ENCODE results near the gene PLK3. TPM values are rescaled to one million over a fixed set of nuclear protein-coding genes. Genes with fewer than 3 reads are reported as not detected.

PLK3 gene
- total and polyA plus RNA-seq, 9 of the 15 experiments (the other 6 are each of a cell fraction or from before 2014, with no cell fraction given): 0.52 to 22.7 (median 11.0) TPM

DNA sequence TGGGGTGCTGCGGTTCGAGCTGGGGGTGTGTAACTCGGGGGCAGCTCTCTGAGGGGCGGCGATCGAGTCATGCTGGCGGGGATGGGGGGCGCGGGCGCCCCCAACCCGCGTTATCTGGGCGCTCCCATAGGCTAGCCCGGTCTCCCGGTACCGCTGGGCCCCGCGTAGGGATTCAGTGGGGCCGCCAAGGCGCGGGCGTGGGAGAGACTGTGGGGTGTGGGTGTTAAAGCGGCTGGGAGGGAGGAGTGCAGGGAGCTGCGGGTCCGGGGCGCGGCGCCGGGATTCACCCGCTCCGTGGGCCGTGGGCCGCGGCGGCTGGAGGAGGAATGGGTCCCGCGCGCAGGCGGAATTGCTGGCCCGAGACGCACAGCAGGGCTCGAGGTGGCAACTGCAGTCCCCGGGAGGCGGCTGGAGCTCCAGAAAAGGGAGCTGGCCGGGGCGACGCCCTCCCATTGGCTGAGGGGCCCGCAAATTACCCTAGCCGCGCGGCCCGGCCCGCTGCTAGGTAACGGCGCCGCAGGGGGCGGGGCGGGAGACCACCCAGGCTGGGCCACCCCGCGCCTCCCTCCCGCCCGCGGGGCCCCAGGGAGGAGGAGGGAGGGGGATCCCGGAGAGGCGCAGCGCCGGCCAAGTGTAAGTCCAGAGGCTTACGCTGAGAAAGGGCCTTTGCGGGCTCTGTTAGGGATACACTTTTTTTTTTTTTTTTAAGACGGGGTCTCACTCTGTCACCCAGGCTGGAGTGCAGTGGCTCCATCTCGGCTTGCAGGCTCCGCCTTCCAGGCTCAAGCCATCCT, 42.9 kb downstream of the PLK3 start, which contains the start of gene PTCH2 (continued):
- TF ChIP-seq MAZ (CRISPR knock-in tag; conservative IDR thresholded peaks at IDR 0.05 in 1 of 2, IDR thresholded peaks at IDR 0.05 in 1 of 2) (peak; percentile 42 to 76), YY1 (IDR thresholded peaks at IDR 0.05; ENCODE audit: borderline replicate concordance in 1 of 3, control insufficient read depth in 1 of 3, extremely low read depth in 1 of 3, insufficient read depth in 3 of 3, insufficient read length in 1 of 3, insufficient replicate concordance in 2 of 3, low read depth in 1 of 3, low read length in 2 of 3) (peak in 1 of 3 experiments; percentile 11), SMARCC2 (IDR thresholded peaks at IDR 0.05; ENCODE audit: low read depth) (0 out of 2 replicates have a peak, but pooled peaks have one; percentile 32), KAT2B (IDR thresholded peaks at IDR 0.05; ENCODE audit: low read depth, low read length) (no peak), NRF1 (conservative IDR thresholded peaks at IDR 0.05 in 1 of 2, IDR thresholded peaks at IDR 0.05 in 1 of 2) (peak; percentile 69 to 75), ZNF282 (CRISPR knock-in tag; IDR thresholded peaks at IDR 0.05) (peak; percentile 74; the same call in 1 of the 2 replicates), SP1 (CRISPR knock-in tag; IDR thresholded peaks at IDR 0.05) (peak; percentile 50; the same call in 1 of the 2 replicates), ZNF780A (CRISPR knock-in tag; IDR thresholded peaks at IDR 0.05) (no peak), L3MBTL2 (IDR thresholded peaks at IDR 0.05) (0 out of 2 replicates have a peak, but pooled peaks have one; percentile 59), TEAD1 (CRISPR knock-in tag; IDR thresholded peaks at IDR 0.05) (peak in 1 of 2 experiments; percentile 55; a peak in 1 of 4 replicates), CCNT2 (IDR thresholded peaks at IDR 0.05; ENCODE audit: borderline replicate concordance, extremely low read depth, insufficient read length, low read depth, low read length) (peak; percentile 67), VEZF1 (CRISPR knock-in tag; IDR thresholded peaks at IDR 0.05) (peak; percentile 69), ZFX (CRISPR knock-in tag; IDR thresholded peaks at IDR 0.05) (peak; percentile 86)
- TF ChIP-seq, protein P1, sequence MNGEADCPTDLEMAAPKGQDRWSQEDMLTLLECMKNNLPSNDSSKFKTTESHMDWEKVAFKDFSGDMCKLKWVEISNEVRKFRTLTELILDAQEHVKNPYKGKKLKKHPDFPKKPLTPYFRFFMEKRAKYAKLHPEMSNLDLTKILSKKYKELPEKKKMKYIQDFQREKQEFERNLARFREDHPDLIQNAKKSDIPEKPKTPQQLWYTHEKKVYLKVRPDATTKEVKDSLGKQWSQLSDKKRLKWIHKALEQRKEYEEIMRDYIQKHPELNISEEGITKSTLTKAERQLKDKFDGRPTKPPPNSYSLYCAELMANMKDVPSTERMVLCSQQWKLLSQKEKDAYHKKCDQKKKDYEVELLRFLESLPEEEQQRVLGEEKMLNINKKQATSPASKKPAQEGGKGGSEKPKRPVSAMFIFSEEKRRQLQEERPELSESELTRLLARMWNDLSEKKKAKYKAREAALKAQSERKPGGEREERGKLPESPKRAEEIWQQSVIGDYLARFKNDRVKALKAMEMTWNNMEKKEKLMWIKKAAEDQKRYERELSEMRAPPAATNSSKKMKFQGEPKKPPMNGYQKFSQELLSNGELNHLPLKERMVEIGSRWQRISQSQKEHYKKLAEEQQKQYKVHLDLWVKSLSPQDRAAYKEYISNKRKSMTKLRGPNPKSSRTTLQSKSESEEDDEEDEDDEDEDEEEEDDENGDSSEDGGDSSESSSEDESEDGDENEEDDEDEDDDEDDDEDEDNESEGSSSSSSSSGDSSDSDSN (IDR thresholded peaks at IDR 0.05; ENCODE audit: borderline replicate concordance in 1 of 2, low read depth in 2 of 2, low read length in 2 of 2): peak; percentile 73 to 74; a peak in 2 of 4 replicates
